ENCODE results near the gene GMDS.

Gene GMDS

GRCh38 chr6:1796706-1797529, 448.5 kb downstream of the GMDS start:
- TF ChIP-seq, protein P1, sequence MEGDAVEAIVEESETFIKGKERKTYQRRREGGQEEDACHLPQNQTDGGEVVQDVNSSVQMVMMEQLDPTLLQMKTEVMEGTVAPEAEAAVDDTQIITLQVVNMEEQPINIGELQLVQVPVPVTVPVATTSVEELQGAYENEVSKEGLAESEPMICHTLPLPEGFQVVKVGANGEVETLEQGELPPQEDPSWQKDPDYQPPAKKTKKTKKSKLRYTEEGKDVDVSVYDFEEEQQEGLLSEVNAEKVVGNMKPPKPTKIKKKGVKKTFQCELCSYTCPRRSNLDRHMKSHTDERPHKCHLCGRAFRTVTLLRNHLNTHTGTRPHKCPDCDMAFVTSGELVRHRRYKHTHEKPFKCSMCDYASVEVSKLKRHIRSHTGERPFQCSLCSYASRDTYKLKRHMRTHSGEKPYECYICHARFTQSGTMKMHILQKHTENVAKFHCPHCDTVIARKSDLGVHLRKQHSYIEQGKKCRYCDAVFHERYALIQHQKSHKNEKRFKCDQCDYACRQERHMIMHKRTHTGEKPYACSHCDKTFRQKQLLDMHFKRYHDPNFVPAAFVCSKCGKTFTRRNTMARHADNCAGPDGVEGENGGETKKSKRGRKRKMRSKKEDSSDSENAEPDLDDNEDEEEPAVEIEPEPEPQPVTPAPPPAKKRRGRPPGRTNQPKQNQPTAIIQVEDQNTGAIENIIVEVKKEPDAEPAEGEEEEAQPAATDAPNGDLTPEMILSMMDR (IDR thresholded peaks at IDR 0.05; ENCODE audit: borderline replicate concordance, insufficient read depth, low read depth, low read length), result no peak
- H3K4me3 ChIP-seq (ENCODE audit: low read depth, low read length), result no peak overlapping the region

GRCh38 chr6:1795910-1796309, 449.5 kb downstream of the GMDS start:
- no peak overlapping the region for H3K4me3 ChIP-seq (ENCODE audit: low read depth, low read length)
- TF ChIP-seq, protein P1 (IDR thresholded peaks at IDR 0.05; ENCODE audit: borderline replicate concordance, insufficient read depth, low read depth, low read length), result no peak

GRCh38 chr6:1792989-1793388, 452.4 kb downstream of the GMDS start:
- TF ChIP-seq, protein P1 (IDR thresholded peaks at IDR 0.05; ENCODE audit: borderline replicate concordance, insufficient read depth, low read depth, low read length), result peak; percentile 65; the same call in 1 of the 2 replicates
- no peak overlapping the region for H3K4me3 ChIP-seq (ENCODE audit: low read depth, low read length)

DNA sequence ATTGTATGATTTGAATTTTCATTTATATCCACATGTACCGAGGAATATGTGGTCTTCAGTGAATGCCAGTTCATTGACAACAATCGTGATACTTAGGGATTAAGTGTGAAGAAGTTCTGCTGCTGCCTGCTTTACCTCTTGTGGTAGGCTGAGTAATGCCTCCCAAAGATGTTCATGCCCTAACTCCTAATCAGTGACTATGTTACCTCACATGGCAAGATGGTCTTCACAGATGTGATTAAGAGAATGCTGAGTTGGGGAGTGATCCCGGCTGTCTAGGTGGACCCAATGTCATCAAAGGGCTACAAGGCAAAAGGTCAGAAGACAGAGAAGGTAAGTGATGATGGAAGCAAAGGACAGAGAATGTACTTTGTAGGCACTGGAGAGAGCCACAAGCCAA, 454.7 kb downstream of the GMDS start:
- H3K4me3 ChIP-seq (ENCODE audit: low read depth, low read length), result no peak overlapping the region
- TF ChIP-seq, protein P1 (IDR thresholded peaks at IDR 0.05; ENCODE audit: borderline replicate concordance, insufficient read depth, low read depth, low read length), result no peak

DNA sequence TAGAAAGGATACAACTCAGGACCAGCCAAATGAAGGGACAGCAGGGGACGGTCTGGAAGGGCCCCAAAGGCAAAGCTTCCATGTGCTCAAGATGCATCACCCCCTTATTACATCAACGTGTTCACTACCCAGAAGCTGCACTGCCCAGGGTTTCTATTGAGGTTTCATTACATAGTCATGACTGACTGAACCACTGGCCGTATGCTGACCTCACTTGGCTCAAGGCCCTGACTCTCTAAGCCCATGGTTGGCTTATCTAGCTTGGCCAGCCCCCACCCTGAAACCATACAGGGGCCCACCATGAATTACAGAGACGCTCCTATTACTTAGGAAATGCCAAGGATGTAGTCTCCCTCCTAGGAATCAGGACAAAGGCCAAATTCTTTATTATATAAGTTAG, 456.3 kb downstream of the GMDS start:
- TF ChIP-seq, protein P1 (IDR thresholded peaks at IDR 0.05; ENCODE audit: borderline replicate concordance, insufficient read depth, low read depth, low read length), result no peak
- no peak overlapping the region for H3K4me3 ChIP-seq (ENCODE audit: low read depth, low read length)

DNA sequence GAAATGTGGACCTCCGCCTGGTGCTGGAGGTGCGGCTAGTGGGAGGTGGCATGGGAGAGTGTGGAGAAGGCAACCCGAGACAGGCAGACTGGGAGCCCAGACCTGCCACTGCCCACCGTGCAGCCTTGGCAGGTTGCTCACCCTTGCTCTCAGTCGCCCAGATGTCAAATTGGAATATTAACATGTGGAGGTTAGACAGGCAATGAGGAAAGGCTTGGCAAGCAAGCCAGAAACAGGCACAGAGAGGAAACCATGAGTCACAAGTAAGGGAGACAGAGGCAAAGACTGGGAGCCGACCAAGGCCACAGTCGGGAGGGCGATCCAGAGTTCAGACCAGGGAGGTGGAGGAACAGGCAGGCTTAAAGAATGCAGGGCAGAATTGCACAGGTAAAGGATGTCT, 457.5 kb downstream of the GMDS start:
- TF ChIP-seq, protein P1 (IDR thresholded peaks at IDR 0.05; ENCODE audit: borderline replicate concordance, insufficient read depth, low read depth, low read length), result no peak
- no peak overlapping the region for H3K4me3 ChIP-seq (ENCODE audit: low read depth, low read length)
